HepG2 (cell line): ENCODE data around the gene FOSB. TPM values are rescaled to one million over a fixed set of nuclear protein-coding genes. Genes with fewer than 3 reads are reported as not detected.

Experiments
- CENPX ChIP-seq: sonication (generic); formaldehyde crosslinking; IDR thresholded peaks from 2 replicates; pipeline ENCODE4 v1.9.0; 2021; ENCODE audit warnings: mild to moderate bottlenecking, missing genetic modification reagents, moderate library complexity
- CHD2 ChIP-seq: IDR thresholded peaks from 2 replicates; pipeline ENCODE4 v1.6.1; 2011; ENCODE audit warnings: low read depth, low read length, improper control_type of control experiment
- ETS1 ChIP-seq: sonication (generic); formaldehyde crosslinking; IDR thresholded peaks from 2 replicates; pipeline ENCODE4 v1.4.0; 2020; ENCODE audit warnings: missing genetic modification reagents
- GABPA ChIP-seq, 2 experiments: IDR thresholded peaks; 2 replicates each; pipeline ENCODE4 v1.6.1; 2011 to 2016; ENCODE audit warnings: low read depth in 2 of 2, low read length in 1 of 2, missing biosample characterization in 1 of 2, missing genetic modification characterization in 1 of 2
- GABPB1 ChIP-seq: IDR thresholded peaks from 2 replicates; pipeline ENCODE4 v1.6.1; 2016; ENCODE audit warnings: mild to moderate bottlenecking, missing genetic modification reagents, moderate library complexity, missing compliant biosample characterization
- HNF1A ChIP-seq, 2 experiments: sonication (generic) in 1 of 2; formaldehyde crosslinking in 1 of 2; IDR thresholded peaks; 2 replicates each; pipeline versions ENCODE4 v1.4.0 to v1.6.1; 2016 to 2020; ENCODE audit warnings: borderline replicate concordance in 1 of 2, low read depth in 1 of 2, mild to moderate bottlenecking in 1 of 2, missing genetic modification reagents in 1 of 2
- HNRNPK ChIP-seq: fragments of 200-400 bp; formaldehyde crosslinking; IDR thresholded peaks from 2 replicates; pipeline ENCODE4 v1.6.1; 2018; ENCODE audit warnings: low read length, low read depth, moderate library complexity, mild to moderate bottlenecking; ENCODE audit not compliant: poor library complexity, severe bottlenecking
- ZFP1 ChIP-seq: IDR thresholded peaks from 2 replicates; pipeline ENCODE4 v1.6.1; 2016
- ZFP90 ChIP-seq: sonication (generic); formaldehyde crosslinking; IDR thresholded peaks from 2 replicates; pipeline ENCODE4 v1.8.0; 2022; ENCODE audit warnings: missing genetic modification reagents, mild to moderate bottlenecking, inconsistent platforms, borderline replicate concordance
- ZFP91 ChIP-seq: sonication (generic); formaldehyde crosslinking; IDR thresholded peaks from 2 replicates; pipeline ENCODE4 v1.9.0; 2022; ENCODE audit warnings: missing genetic modification reagents, mild to moderate bottlenecking, borderline replicate concordance
- polyA plus RNA-seq, 8 experiments: library from polyadenylated mRNA; depleted of rRNA in 3 of 8; stranded (reverse) in 7 of 8; unstranded in 1 of 8; fragments of >200 nt; fragmentation: Illumina TruSeq in 4 of 8; extraction: Trizol in 4 of 8; gene quantifications; 2 replicates each; pipeline versions ENCODE4 v1.2.1 to v1.2.3, GENCODE V29; 2011 to 2016; ENCODE audit warnings: low read depth in 4 of 8, missing spikeins in 1 of 8, mixed read lengths in 1 of 8; ENCODE audit not compliant: insufficient read depth in 1 of 8
- total RNA-seq, 5 experiments: library from RNA; depleted of rRNA; stranded (reverse); fragments of >200 nt; fragmentation: Illumina TruSeq; extraction: Trizol; gene quantifications; 2 replicates each; pipeline ENCODE4 v1.2.3, GENCODE V29; 2016; ENCODE audit warnings: low read depth in 1 of 5
- TF ChIP-seq, protein P1 (sequence below): sonication (generic); formaldehyde crosslinking; IDR thresholded peaks from 2 replicates; pipeline ENCODE4 v1.4.0; 2020; ENCODE audit warnings: low read depth, mild to moderate bottlenecking, missing genetic modification reagents
- TF ChIP-seq, protein P2 (sequence below): IDR thresholded peaks from 2 replicates; pipeline ENCODE4 v1.4.0; 2020; ENCODE audit warnings: mild to moderate bottlenecking, missing genetic modification reagents
- TF ChIP-seq, protein P3 (sequence below): sonication (generic); formaldehyde crosslinking; IDR thresholded peaks from 2 replicates; pipeline ENCODE4 v1.8.1; 2023; ENCODE audit warnings: mild to moderate bottlenecking, missing genetic modification reagents, borderline replicate concordance

FOSB gene
- total and polyA plus RNA-seq, 2 of the 13 experiments (the other 11 are each of a cell fraction or from before 2014, with no cell fraction given) = 2.8 to 6.0 TPM

- TF ChIP-seq ZFP91 (CRISPR knock-in tag) (peak; percentile 72; the same call in 1 of the 2 replicates), HNRNPK (no peak), HNF1A (IDR thresholded peaks at IDR 0.05; ENCODE audit: low read depth) (no peak), HNF1A (CRISPR knock-in tag; IDR thresholded peaks at IDR 0.05; ENCODE audit: borderline replicate concordance) (0 out of 2 replicates have a peak, but pooled peaks have one; percentile 22), GABPB1 (no peak; the same call in 1 of the 2 replicates), ETS1 (CRISPR knock-in tag) (0 out of 2 replicates have a peak, but pooled peaks have one; percentile 25), CENPX (CRISPR knock-in tag) (no peak), ZFP90 (CRISPR knock-in tag) (peak; percentile 72; the same call in 1 of the 2 replicates), ZFP1 (CRISPR knock-in tag) (no peak), GABPA (IDR thresholded peaks at IDR 0.05; ENCODE audit: low read depth, low read length) (no peak), GABPA (CRISPR knock-in tag; IDR thresholded peaks at IDR 0.05; ENCODE audit: low read depth) (no peak), CHD2 (no peak)
- TF ChIP-seq, protein P1, sequence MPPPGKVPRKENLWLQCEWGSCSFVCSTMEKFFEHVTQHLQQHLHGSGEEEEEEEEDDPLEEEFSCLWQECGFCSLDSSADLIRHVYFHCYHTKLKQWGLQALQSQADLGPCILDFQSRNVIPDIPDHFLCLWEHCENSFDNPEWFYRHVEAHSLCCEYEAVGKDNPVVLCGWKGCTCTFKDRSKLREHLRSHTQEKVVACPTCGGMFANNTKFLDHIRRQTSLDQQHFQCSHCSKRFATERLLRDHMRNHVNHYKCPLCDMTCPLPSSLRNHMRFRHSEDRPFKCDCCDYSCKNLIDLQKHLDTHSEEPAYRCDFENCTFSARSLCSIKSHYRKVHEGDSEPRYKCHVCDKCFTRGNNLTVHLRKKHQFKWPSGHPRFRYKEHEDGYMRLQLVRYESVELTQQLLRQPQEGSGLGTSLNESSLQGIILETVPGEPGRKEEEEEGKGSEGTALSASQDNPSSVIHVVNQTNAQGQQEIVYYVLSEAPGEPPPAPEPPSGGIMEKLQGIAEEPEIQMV (CRISPR knock-in tag) = 0 out of 2 replicates have a peak, but pooled peaks have one; percentile 44
- TF ChIP-seq, protein P2, sequence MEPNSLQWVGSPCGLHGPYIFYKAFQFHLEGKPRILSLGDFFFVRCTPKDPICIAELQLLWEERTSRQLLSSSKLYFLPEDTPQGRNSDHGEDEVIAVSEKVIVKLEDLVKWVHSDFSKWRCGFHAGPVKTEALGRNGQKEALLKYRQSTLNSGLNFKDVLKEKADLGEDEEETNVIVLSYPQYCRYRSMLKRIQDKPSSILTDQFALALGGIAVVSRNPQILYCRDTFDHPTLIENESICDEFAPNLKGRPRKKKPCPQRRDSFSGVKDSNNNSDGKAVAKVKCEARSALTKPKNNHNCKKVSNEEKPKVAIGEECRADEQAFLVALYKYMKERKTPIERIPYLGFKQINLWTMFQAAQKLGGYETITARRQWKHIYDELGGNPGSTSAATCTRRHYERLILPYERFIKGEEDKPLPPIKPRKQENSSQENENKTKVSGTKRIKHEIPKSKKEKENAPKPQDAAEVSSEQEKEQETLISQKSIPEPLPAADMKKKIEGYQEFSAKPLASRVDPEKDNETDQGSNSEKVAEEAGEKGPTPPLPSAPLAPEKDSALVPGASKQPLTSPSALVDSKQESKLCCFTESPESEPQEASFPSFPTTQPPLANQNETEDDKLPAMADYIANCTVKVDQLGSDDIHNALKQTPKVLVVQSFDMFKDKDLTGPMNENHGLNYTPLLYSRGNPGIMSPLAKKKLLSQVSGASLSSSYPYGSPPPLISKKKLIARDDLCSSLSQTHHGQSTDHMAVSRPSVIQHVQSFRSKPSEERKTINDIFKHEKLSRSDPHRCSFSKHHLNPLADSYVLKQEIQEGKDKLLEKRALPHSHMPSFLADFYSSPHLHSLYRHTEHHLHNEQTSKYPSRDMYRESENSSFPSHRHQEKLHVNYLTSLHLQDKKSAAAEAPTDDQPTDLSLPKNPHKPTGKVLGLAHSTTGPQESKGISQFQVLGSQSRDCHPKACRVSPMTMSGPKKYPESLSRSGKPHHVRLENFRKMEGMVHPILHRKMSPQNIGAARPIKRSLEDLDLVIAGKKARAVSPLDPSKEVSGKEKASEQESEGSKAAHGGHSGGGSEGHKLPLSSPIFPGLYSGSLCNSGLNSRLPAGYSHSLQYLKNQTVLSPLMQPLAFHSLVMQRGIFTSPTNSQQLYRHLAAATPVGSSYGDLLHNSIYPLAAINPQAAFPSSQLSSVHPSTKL (CRISPR knock-in tag) = 0 out of 2 replicates have a peak, but pooled peaks have one; percentile 6
- TF ChIP-seq, protein P3, sequence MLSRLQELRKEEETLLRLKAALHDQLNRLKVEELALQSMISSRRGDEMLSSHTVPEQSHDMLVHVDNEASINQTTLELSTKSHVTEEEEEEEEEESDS (CRISPR knock-in tag) = no peak
Observed at GRCh38 chr19:45492627-45493470, 25.1 kb downstream of the FOSB start (continued).
